ENCODE data around the gene CCNJ.

Gene CCNJ

GRCh38 chr10:96061232-96061631 is 17.8 kb downstream of the CCNJ start:
- no peak for DNase-seq

DNA sequence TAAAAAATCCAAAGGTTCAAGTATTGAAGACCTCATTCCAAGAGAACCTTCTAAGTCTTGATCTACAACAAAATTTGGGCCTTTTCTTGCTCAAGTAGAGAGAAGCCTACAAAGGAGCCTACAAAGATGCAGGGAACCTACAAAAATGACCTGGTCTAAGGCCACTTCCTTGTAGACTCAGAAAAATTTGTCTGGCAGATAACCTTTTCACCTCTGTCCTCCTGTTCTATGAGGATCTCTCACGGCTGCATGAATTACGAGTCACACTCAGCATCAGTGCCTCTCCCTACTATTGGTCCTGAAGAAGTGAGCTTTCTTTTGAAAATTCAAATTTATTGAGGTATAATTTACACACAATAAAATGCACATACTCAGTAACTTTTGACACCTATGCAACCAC is 29.3 kb downstream of the CCNJ start:
- DNase-seq, result no peak

- DNase-seq, result no peak
Observed at GRCh38 chr10:96073722-96074121, 30.3 kb downstream of the CCNJ start.

- no peak for DNase-seq
Observed at GRCh38 chr10:96074776-96075175, 31.4 kb downstream of the CCNJ start.

- no peak for DNase-seq
Observed at GRCh38 chr10:96075977-96076376, 32.6 kb downstream of the CCNJ start.

DNA sequence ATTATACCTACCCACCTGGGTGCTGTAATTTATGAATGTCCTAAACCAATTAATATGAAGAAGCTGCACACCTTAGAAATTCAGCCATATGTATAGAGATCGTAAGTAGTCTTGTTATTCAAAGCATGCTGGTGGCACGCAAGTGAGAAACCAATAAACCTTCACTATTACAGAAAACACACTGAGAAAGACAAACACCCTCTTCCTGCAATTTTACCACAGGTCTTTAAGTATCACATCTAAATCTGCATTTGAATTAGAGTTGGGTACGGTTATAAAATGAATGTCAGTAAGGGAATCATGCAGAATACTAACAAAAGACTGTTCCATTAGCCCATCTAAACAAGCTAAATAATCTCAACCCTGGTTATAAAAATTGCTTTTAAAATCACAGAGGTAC is 33.8 kb downstream of the CCNJ start:
- no peak for DNase-seq

- no peak for DNase-seq
Observed at GRCh38 chr10:96082153-96082552, 38.8 kb downstream of the CCNJ start.

- no peak for DNase-seq
Observed at GRCh38 chr10:96082748-96083147, 39.4 kb downstream of the CCNJ start.

DNA sequence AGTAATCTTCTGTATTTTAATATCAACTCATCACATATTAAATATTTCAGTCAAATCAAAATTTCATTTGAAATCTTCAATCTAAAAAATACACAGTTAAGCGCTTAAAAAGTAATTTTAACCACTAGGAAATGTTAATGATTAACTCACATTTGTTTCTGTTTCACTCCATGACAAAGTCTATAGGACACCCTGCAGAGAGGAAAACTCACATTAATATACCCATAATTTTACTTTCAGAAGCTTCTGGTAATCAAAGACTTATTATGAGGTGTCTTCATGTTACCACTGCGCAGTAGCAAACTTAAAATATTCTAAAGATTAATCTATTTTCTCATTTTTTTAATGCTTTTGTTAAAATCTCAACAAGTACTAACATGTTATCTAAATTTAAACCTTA is 45.7 kb downstream of the CCNJ start:
- no peak for DNase-seq

DNA sequence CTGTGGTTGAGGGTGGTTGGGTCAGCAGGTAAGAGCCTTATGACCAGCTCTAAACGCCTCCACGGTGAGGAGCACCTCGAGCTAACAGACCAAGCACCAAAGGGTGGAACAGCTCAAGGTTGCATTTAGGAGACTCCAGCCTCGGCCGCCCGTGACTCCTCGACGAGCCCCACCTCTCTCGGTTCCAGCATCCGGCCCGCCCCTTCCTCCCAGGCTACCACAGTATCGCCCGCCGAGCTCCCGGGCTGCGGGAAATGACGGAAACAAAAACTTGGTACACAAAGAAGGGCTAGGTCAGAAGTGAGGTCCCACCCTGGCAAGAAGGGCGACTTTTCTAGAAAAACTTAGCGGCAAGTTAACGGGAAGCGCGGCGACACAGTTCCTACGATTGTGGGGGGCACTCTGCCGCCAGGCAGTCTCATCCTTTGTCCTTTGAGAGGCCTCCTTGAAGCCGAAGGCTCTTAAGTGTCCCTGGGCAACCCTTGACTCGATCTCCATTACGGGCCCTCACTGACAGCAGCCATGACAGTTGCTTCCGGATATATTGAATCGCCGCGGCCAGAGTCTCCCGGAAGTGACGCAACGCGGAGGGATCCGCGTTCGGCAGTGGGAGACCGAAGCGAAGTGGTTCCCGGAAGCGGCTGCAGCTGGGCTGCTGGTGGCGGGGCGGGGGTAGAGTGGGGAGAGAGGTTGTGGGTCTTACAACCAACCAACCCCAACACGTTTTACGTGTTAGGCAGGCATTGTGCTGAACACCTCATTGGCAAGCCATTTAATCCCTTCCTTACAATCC is 46.5 kb downstream of the CCNJ start:
- peak; percentile 89 for DNase-seq

GRCh38 chr10:96090463-96090800 is 47.0 kb downstream of the CCNJ start:
- no peak for DNase-seq

GRCh38 chr10:96092999-96093767 is 49.8 kb downstream of the CCNJ start:
- no peak for DNase-seq

DNA sequence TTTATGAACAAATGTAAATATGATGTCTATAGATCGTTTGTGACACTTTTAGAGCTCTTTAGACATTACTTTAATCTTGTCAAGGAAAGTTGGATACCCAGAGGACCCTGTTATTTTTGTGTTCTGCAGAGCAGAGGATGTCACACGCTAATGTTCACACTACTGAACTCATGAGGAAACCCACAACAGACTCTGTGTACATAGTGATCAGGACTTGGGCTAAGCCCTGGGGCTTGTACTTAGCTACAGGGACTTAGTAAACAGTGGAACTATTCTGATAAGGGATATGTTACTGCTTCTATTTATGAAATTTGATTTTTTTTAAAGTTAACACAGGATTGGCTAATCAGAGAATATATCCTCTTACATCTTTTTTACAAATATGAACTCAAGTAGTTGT is 50.6 kb downstream of the CCNJ start:
- no peak for DNase-seq

GRCh38 chr10:96096958-96097357 is 53.6 kb downstream of the CCNJ start:
- DNase-seq, result no peak

DNA sequence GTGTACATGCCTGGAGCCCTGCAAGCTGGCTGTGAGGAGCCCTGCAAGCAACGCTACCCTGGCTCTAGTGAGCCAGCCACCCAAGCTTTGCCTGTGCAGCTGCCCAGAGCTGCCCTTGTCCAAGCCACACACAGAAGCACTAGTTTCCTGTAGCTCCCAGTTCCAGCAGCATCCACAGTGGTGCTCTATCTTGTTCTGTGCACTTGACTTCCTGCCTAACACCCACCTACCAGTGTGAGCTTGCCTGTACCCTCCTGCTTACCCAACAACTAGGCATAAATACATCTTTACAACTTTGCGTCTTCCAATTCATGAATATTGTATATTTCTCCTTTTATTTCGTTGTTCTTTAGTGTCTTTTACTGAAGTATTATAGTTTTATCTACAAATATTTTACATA is 54.5 kb downstream of the CCNJ start:
- no peak for DNase-seq

- no peak for DNase-seq
Observed at GRCh38 chr10:96107623-96108038, 64.2 kb downstream of the CCNJ start.

Data from activated CD4-positive, alpha-beta T cell treated with anti-CD3 and anti-CD28 coated beads for 1 hour (primary cell).